ENCODE results near the gene BACH2. TPM values are rescaled to one million over a fixed set of nuclear protein-coding genes. Genes with fewer than 3 reads are reported as not detected.
"Not testable (repeated sequence)": the region's sequence is repeated elsewhere in the genome, so short reads cannot be mapped to it uniquely, and the experiment has no call there.

BACH2 gene
- total and polyA plus RNA-seq, 7 experiments from 2014 or later = 24.8 to 193 (median 117) TPM

GRCh38 chr6:90214966-90215365 is 81.7 kb downstream of the BACH2 start:
- Histone ChIP-seq H3K27me3 (ENCODE audit: control insufficient read depth in 2 of 2, insufficient read depth in 2 of 2, low read length in 2 of 2) (no peaks in the 10 kb centered on the region), H3K27ac (ENCODE audit: low read depth, low read length) (peak overlapping the region; percentile 85), H3K4me3 (ENCODE audit: low read length) (no peak overlapping the region), H3K4me1 (ENCODE audit: control insufficient read depth in 2 of 2, insufficient read depth in 2 of 2, low read length in 2 of 2) (peaks cover 0 to 96% of the 10 kb centered on the region in 2 donors), H3K9me3 (ENCODE audit: control insufficient read depth in 2 of 3, low read length in 3 of 3) (no peaks in the 10 kb centered on the region), H3K36me3 (ENCODE audit: control insufficient read depth in 2 of 3, insufficient read depth in 3 of 3, low read length in 3 of 3) (no peaks in the 10 kb centered on the region)
- H3K27me3 Mint-ChIP-seq = no peaks in the 10 kb centered on the region
- peaks cover 0 to 16% (median 0%) of the 10 kb centered on the region in 5 donors for H3K36me3 Mint-ChIP-seq
- H3K4me1 Mint-ChIP-seq = peaks cover 0 to 45% (median 45%) of the 10 kb centered on the region in 7 donors
- DNase-seq (no peak), ATAC-seq (no peak)
- peak overlapping the region in 2 of 10 donors; percentile 32 to 72 for H3K4me3 Mint-ChIP-seq
- peaks cover 0 to 1% (median 0%) of the 10 kb centered on the region in 11 donors for H3K9me3 Mint-ChIP-seq
- intact Hi-C loops (cut with micrococcal nuclease) = loop anchor here in 1 of 2 donors (5.0 to 10.0 kb wide), 2 partner anchors 182 to 840 kb away; no protein-coding TSS in a partner anchor
- H3K27ac Mint-ChIP-seq = no peak overlapping the region
- CTCF ChIA-PET = interaction anchor here (0.6 to 1.3 kb wide), 5 partner anchors 39 to 182 kb away, joined by 3 to 4 read pairs (median 3); no protein-coding TSS in a partner anchor
- POLR2A ChIA-PET = interaction anchor here (0.6 to 5.3 kb wide), 16 partner anchors 8 to 132 kb away, joined by 3 to 31 read pairs (median 4); partner anchors contain the start of gene BACH2

DNA sequence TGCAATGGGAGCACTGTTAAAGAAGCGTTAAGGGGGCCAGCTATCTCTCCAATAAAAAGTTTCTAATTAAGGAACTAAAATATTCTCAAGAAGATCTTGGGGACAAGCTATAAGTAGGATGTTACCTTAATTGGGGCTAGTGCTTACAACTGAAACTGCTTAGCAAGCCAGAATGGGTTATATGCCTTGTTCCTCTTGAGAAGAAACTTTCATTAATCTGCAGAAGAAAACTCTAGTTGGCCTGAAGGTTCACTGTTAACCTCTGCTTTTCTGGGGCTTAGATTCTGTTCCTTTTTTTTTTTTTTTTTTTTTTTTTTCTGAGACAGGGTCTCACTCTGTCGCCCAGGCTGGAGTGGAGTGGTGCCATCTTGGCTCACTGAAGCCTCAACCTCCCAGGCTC is 82.2 kb downstream of the BACH2 start:
- intact Hi-C loops (cut with micrococcal nuclease) = loop anchor here in 1 of 2 donors (10.0 kb wide), 1 partner anchor 840 kb away; no protein-coding TSS in a partner anchor
- ChIA-PET POLR2A (interaction anchor here (0.6 to 5.3 kb wide), 11 partner anchors 13 to 131 kb away, joined by 3 to 19 read pairs (median 5); partner anchors contain the start of gene BACH2), CTCF (interaction anchor here (0.6 to 1.3 kb wide), 3 partner anchors 40 to 81 kb away, joined by 3 to 4 read pairs (median 3); no protein-coding TSS in a partner anchor)
- no peak for DNase-seq
- H3K27ac ChIP-seq (ENCODE audit: low read depth, low read length) = peak overlapping the region; percentile 85
- no peak overlapping the region for H3K4me3 ChIP-seq (ENCODE audit: low read length)
- H3K9me3 ChIP-seq (ENCODE audit: control insufficient read depth in 2 of 3, low read length in 3 of 3) = no peaks in the 10 kb centered on the region
- Mint-ChIP-seq H3K27ac (peak overlapping the region in 4 of 9 donors; percentile 69 to 92 (median 88)), H3K27me3 (no peaks in the 10 kb centered on the region), H3K4me3 (peak overlapping the region in 2 of 10 donors; percentile 20 to 27), H3K9me3 (peaks cover 0 to 1% (median 0%) of the 10 kb centered on the region in 11 donors), H3K4me1 (peaks cover 0 to 50% (median 45%) of the 10 kb centered on the region in 7 donors), H3K36me3 (peaks cover 0 to 18% (median 0%) of the 10 kb centered on the region in 5 donors)
- H3K36me3 ChIP-seq (ENCODE audit: control insufficient read depth in 2 of 3, insufficient read depth in 3 of 3, low read length in 3 of 3) = no peaks in the 10 kb centered on the region
- no peak for ATAC-seq
- H3K4me1 ChIP-seq (ENCODE audit: control insufficient read depth in 2 of 2, insufficient read depth in 2 of 2, low read length in 2 of 2) = peaks cover 0 to 96% of the 10 kb centered on the region in 2 donors
- no peaks in the 10 kb centered on the region for H3K27me3 ChIP-seq (ENCODE audit: control insufficient read depth in 2 of 2, insufficient read depth in 2 of 2, low read length in 2 of 2)

- H3K4me3 Mint-ChIP-seq = peak overlapping the region in 8 of 10 donors; percentile 0 to 74 (median 41)
- no peaks in the 10 kb centered on the region for H3K27me3 Mint-ChIP-seq
- peaks cover 0 to 28% (median 12%) of the 10 kb centered on the region in 5 donors for H3K36me3 Mint-ChIP-seq
These were observed 84.4 kb downstream of the BACH2 start for GRCh38 chr6:90212274-90212673.

DNA sequence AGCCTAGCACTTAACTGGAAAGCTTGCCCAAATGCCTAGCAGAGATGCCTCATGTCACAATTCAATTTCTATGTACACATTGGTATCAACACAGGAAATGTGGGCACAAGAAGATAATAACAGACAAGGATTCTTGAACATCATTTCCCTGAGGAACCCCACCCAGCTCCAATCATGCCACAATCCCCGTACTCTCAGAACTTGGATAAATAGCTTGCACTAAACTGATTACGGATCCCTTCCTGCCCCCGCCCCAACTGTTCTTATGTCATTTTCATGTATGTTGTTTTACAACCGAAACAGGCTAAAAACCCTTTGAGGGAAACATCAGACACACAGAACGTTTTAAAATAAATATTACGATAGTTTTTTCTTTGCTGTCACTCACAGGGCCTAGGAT is 87.1 kb downstream of the BACH2 start:
- ChIA-PET POLR2A (interaction anchor here (0.5 to 1.6 kb wide), 6 partner anchors 25 to 189 kb away, joined by 3 to 6 read pairs (median 4); no protein-coding TSS in a partner anchor), CTCF (interaction anchor here (0.6 to 1.0 kb wide), 6 partner anchors 11 to 269 kb away, joined by 3 to 5 read pairs (median 3); no protein-coding TSS in a partner anchor)
- Mint-ChIP-seq H3K4me3 (peak overlapping the region; percentile 30 to 83 (median 74)), H3K27me3 (no peaks in the 10 kb centered on the region), H3K4me1 (peaks cover 0 to 100% (median 75%) of the 10 kb centered on the region in 7 donors), H3K27ac (peak overlapping the region in 6 of 9 donors; percentile 81 to 98 (median 94)), H3K36me3 (peaks cover 5 to 39% (median 31%) of the 10 kb centered on the region in 5 donors), H3K9me3 (peaks cover 0 to 2% (median 0%) of the 10 kb centered on the region in 11 donors)
- H3K4me3 ChIP-seq (ENCODE audit: low read length) = no peak overlapping the region
- H3K9me3 ChIP-seq (ENCODE audit: control insufficient read depth in 2 of 3, low read length in 3 of 3) = no peaks in the 10 kb centered on the region
- H3K27ac ChIP-seq (ENCODE audit: low read depth, low read length) = peak overlapping the region; percentile 58
- intact Hi-C loops (cut with micrococcal nuclease) = loop anchor here (1.0 to 2.0 kb wide), 3 partner anchors 8 to 15 kb away; no protein-coding TSS in a partner anchor
- ATAC-seq = peak; percentile 34
- H3K4me1 ChIP-seq (ENCODE audit: control insufficient read depth in 2 of 2, insufficient read depth in 2 of 2, low read length in 2 of 2) = peaks cover 0 to 56% of the 10 kb centered on the region in 2 donors
- peak in 6 of 9 donors; percentile 32 to 58 (median 44) for DNase-seq
- no peaks in the 10 kb centered on the region for H3K27me3 ChIP-seq (ENCODE audit: control insufficient read depth in 2 of 2, insufficient read depth in 2 of 2, low read length in 2 of 2)
- peaks cover 0 to 21% (median 0%) of the 10 kb centered on the region in 3 experiments for H3K36me3 ChIP-seq (ENCODE audit: control insufficient read depth in 2 of 3, insufficient read depth in 3 of 3, low read length in 3 of 3)

More at GRCh38 chr6:90212274-90212673, 84.4 kb downstream of the BACH2 start:
- Mint-ChIP-seq H3K27ac (peak overlapping the region in 6 of 9 donors; percentile 1 to 96 (median 92)), H3K9me3 (peaks cover 0 to 2% (median 0%) of the 10 kb centered on the region in 11 donors), H3K4me1 (peaks cover 0 to 72% (median 59%) of the 10 kb centered on the region in 7 donors)
- peak overlapping the region; percentile 85 for H3K27ac ChIP-seq (ENCODE audit: low read depth, low read length)
- CTCF ChIA-PET = interaction anchor here (0.6 to 1.5 kb wide), 7 partner anchors 11 to 272 kb away, joined by 3 to 7 read pairs (median 3); no protein-coding TSS in a partner anchor
- peak in 4 of 9 donors; percentile 45 to 54 (median 48) for DNase-seq
- H3K9me3 ChIP-seq (ENCODE audit: control insufficient read depth in 2 of 3, low read length in 3 of 3) = no peaks in the 10 kb centered on the region
- H3K27me3 ChIP-seq (ENCODE audit: control insufficient read depth in 2 of 2, insufficient read depth in 2 of 2, low read length in 2 of 2) = no peaks in the 10 kb centered on the region
- no peak overlapping the region for H3K4me3 ChIP-seq (ENCODE audit: low read length)
- POLR2A ChIA-PET = interaction anchor here (0.6 to 1.7 kb wide), 7 partner anchors 8 to 187 kb away, joined by 3 to 5 read pairs (median 3); partner anchors contain the start of gene BACH2
- intact Hi-C loops (cut with micrococcal nuclease) = loop anchor here (1.0 to 10.0 kb wide), 6 partner anchors 62 to 837 kb away; no protein-coding TSS in a partner anchor
- H3K4me1 ChIP-seq (ENCODE audit: control insufficient read depth in 2 of 2, insufficient read depth in 2 of 2, low read length in 2 of 2) = peaks cover 0 to 81% of the 10 kb centered on the region in 2 donors
- ATAC-seq = peak; percentile 32
- H3K36me3 ChIP-seq (ENCODE audit: control insufficient read depth in 2 of 3, insufficient read depth in 3 of 3, low read length in 3 of 3) = no peaks in the 10 kb centered on the region

- H3K27ac ChIP-seq (ENCODE audit: low read depth, low read length); H3K9me3 ChIP-seq (ENCODE audit: control insufficient read depth in 2 of 3, low read length in 3 of 3); ATAC-seq; DNase-seq; H3K4me3 ChIP-seq (ENCODE audit: low read length); H3K27me3 ChIP-seq (ENCODE audit: control insufficient read depth in 2 of 2, insufficient read depth in 2 of 2, low read length in 2 of 2); H3K9me3 Mint-ChIP-seq; H3K27me3 Mint-ChIP-seq: not testable (repeated sequence)
- intact Hi-C loops (cut with micrococcal nuclease) = loop anchor here (1.0 to 2.0 kb wide), 3 partner anchors 9 to 14 kb away; no protein-coding TSS in a partner anchor
- Mint-ChIP-seq H3K36me3 (peaks cover 9 to 43% (median 34%) of the 10 kb centered on the region in 5 donors), H3K27ac (peak overlapping the region in 7 of 9 donors; percentile 79 to 94 (median 85)), H3K4me3 (peak overlapping the region in 5 of 10 donors; percentile 8 to 63 (median 52)), H3K4me1 (peaks cover 0 to 100% (median 73%) of the 10 kb centered on the region in 7 donors)
- H3K36me3 ChIP-seq (ENCODE audit: control insufficient read depth in 2 of 3, insufficient read depth in 3 of 3, low read length in 3 of 3) = peaks cover 0 to 24% (median 0%) of the 10 kb centered on the region in 3 experiments
- CTCF ChIA-PET = interaction anchor here (0.8 kb wide), 1 partner anchor 29 kb away, joined by 3 read pairs; no protein-coding TSS in a partner anchor
- peaks cover 0 to 47% of the 10 kb centered on the region in 2 donors for H3K4me1 ChIP-seq (ENCODE audit: control insufficient read depth in 2 of 2, insufficient read depth in 2 of 2, low read length in 2 of 2)
- POLR2A ChIA-PET = interaction anchor here (1.2 kb wide), 1 partner anchor 24 kb away, joined by 3 read pairs; no protein-coding TSS in a partner anchor
These were observed 88.0 kb downstream of the BACH2 start for GRCh38 chr6:90208690-90209089.

Measured in naive thymus-derived CD4-positive, alpha-beta T cell (primary cell).